ENCODE measurements around the gene STK38.
"Not testable (repeated sequence)": the region's sequence is repeated elsewhere in the genome, so short reads cannot be mapped to it uniquely, and the experiment has no call there.

The STK38 gene

GRCh38 chr6:36546920-36547645, at the start of gene STK38:
STK38 (minus strand) TSS chr6:36547479; CDS start chr6:36540202, 7,277 bp downstream.
- DNase-seq = peak; percentile 64

- no peak for DNase-seq
Observed at GRCh38 chr6:36596356-36596755, 49.1 kb upstream of the STK38 start.

- no peak for DNase-seq
Observed at GRCh38 chr6:36594816-36595643, 47.8 kb upstream of the STK38 start.

GRCh38 chr6:36594029-36594815, 46.9 kb upstream of the STK38 start, which contains the start of gene SRSF3:
SRSF3 (plus strand) TSS chr6:36594362; CDS start chr6:36596763, 2,401 bp downstream.
- peak; percentile 95 for DNase-seq

- DNase-seq = peak; percentile 64
Observed at GRCh38 chr6:36593569-36594028, 46.3 kb upstream of the STK38 start.

GRCh38 chr6:36592221-36592655, 45.0 kb upstream of the STK38 start:
- DNase-seq = no peak

- no peak for DNase-seq
Observed at GRCh38 chr6:36590237-36590636, 43.0 kb upstream of the STK38 start.

- DNase-seq = not testable (repeated sequence)
Observed at GRCh38 chr6:36589025-36589400, 41.7 kb upstream of the STK38 start.

- DNase-seq = no peak
Observed at GRCh38 chr6:36586606-36587005, 39.3 kb upstream of the STK38 start.

GRCh38 chr6:36581716-36582115, 34.4 kb upstream of the STK38 start:
- DNase-seq = no peak

- no peak for DNase-seq
Observed at GRCh38 chr6:36580184-36580526, 32.9 kb upstream of the STK38 start.

GRCh38 chr6:36578431-36578830, 31.2 kb upstream of the STK38 start:
- DNase-seq = no peak

GRCh38 chr6:36578030-36578429, 30.8 kb upstream of the STK38 start:
- no peak for DNase-seq

- DNase-seq = no peak
Observed at GRCh38 chr6:36577301-36577700, 30.0 kb upstream of the STK38 start.

- DNase-seq = no peak
Observed at GRCh38 chr6:36576578-36576977, 29.3 kb upstream of the STK38 start.

GRCh38 chr6:36574679-36575078, 27.4 kb upstream of the STK38 start:
- no peak for DNase-seq

GRCh38 chr6:36572353-36573311, 25.4 kb upstream of the STK38 start:
- DNase-seq = not testable (repeated sequence)

- no peak for DNase-seq
Observed at GRCh38 chr6:36571122-36572043, 24.1 kb upstream of the STK38 start.

- DNase-seq = no peak
Observed at GRCh38 chr6:36570264-36570663, 23.0 kb upstream of the STK38 start.

GRCh38 chr6:36566418-36566905, 19.2 kb upstream of the STK38 start:
- no peak for DNase-seq

- no peak for DNase-seq
Observed at GRCh38 chr6:36563928-36564284, 16.6 kb upstream of the STK38 start.
